HFFc6 (cell line): Measurements from ENCODE around the gene HSFX4. TPM values are rescaled to one million over a fixed set of nuclear protein-coding genes. Genes with fewer than 3 reads are reported as not detected.
"Not testable (repeated sequence)": the region's sequence is repeated elsewhere in the genome, so short reads cannot be mapped to it uniquely, and the experiment has no call there.

Source experiments
- DNase-seq: peaks from one replicate; pipeline ENCODE4 v3.0.0-alpha.2; 2018
- H3K27ac Mint-ChIP-seq: 2 replicates; pipeline ENCODE4 v1.8.0; 2020; ENCODE audit warnings: mild to moderate bottlenecking, mixed read lengths
- H3K27me3 Mint-ChIP-seq: 2 replicates; pipeline ENCODE4 v1.8.0; 2021; ENCODE audit warnings: mild to moderate bottlenecking, moderate library complexity, mixed read lengths; ENCODE audit not compliant: insufficient read depth
- H3K36me3 Mint-ChIP-seq: 2 replicates; pipeline ENCODE4 v1.8.0; 2021; ENCODE audit warnings: low read depth, mixed read lengths
- H3K4me1 Mint-ChIP-seq: 2 replicates; pipeline ENCODE4 v1.8.0; 2020; ENCODE audit warnings: low read depth, mixed read lengths
- H3K4me3 Mint-ChIP-seq: 2 replicates; pipeline ENCODE4 v1.8.0; 2020; ENCODE audit warnings: mild to moderate bottlenecking, moderate library complexity, mixed read lengths
- H3K9me3 Mint-ChIP-seq: 2 replicates; pipeline ENCODE4 v1.8.0; 2020; ENCODE audit warnings: mild to moderate bottlenecking, mixed read lengths
- CTCF ChIP-seq: fragments of 200-600 bp; sonication (generic); IDR thresholded peaks from 2 replicates; pipeline ENCODE4 v1.5.0; 2021; ENCODE audit warnings: antibody characterized with exemption, mild to moderate bottlenecking
- long read RNA-seq: library from polyadenylated mRNA; unstranded; transcript quantifications from one replicate; pipeline ENCODE4 v2.0.0, GENCODE V29; 2019
- total RNA-seq, 6 experiments: library from RNA; stranded (reverse); fragmentation: NEBNext Ultra II Directional; extraction: Animal tissue kit (Norgen Biotek cat#: 25700); gene quantifications; 2 replicates in 1 of 6; 3 replicates in 5 of 6; pipeline ENCODE4 v1.2.3, GENCODE V29; 2021

Gene HSFX4
- total RNA-seq: not detected
- long read RNA-seq: 0 reads

- H3K4me1 Mint-ChIP-seq, H3K27me3 Mint-ChIP-seq, H3K4me3 Mint-ChIP-seq, H3K9me3 Mint-ChIP-seq, DNase-seq, H3K36me3 Mint-ChIP-seq, H3K27ac Mint-ChIP-seq: not testable (repeated sequence)
These were observed at the start of gene HSFX4 for GRCh38 chrX:149929400-149929799. HSFX4 (plus strand) TSS chrX:149929573; CDS start chrX:149929645, 72 bp downstream.

- H3K9me3 Mint-ChIP-seq: no peaks in the 10 kb centered on the region
- TF ChIP-seq CTCF: peak; percentile 30; the same call in 1 of the 2 replicates
- DNase-seq: no peak
- H3K27ac Mint-ChIP-seq: no peak within 1 kb of the TSS
- no peaks in the 10 kb centered on the region for H3K36me3 Mint-ChIP-seq
- no peak within 1 kb of the TSS for H3K4me3 Mint-ChIP-seq
- peaks cover 1% of the 10 kb centered on the region; the same call in 1 of the 2 replicates for H3K27me3 Mint-ChIP-seq
- H3K4me1 Mint-ChIP-seq: peaks cover 9% of the 10 kb centered on the region
These were observed 48.2 kb upstream of the HSFX4 start, which contains the start of gene MAGEA8 for GRCh38 chrX:149881081-149881711. MAGEA8 (plus strand) TSS chrX:149881183; CDS start chrX:149884273, 3,090 bp downstream.

GRCh38 chrX:149890828-149891227 is 38.5 kb upstream of the HSFX4 start:
- not testable (repeated sequence) for H3K4me1 Mint-ChIP-seq, H3K27me3 Mint-ChIP-seq, DNase-seq, H3K27ac Mint-ChIP-seq, H3K9me3 Mint-ChIP-seq, H3K4me3 Mint-ChIP-seq, H3K36me3 Mint-ChIP-seq

GRCh38 chrX:149898554-149898953 is 30.8 kb upstream of the HSFX4 start:
- H3K9me3 Mint-ChIP-seq: no peaks in the 10 kb centered on the region
- no peaks in the 10 kb centered on the region for H3K36me3 Mint-ChIP-seq
- H3K4me1 Mint-ChIP-seq: no peaks in the 10 kb centered on the region
- no peak for DNase-seq
- TF ChIP-seq CTCF: no peak
- no peak overlapping the region for H3K27ac Mint-ChIP-seq
- H3K27me3 Mint-ChIP-seq: no peaks in the 10 kb centered on the region; the same call in 1 of the 2 replicates
- H3K4me3 Mint-ChIP-seq: no peak overlapping the region

- Mint-ChIP-seq H3K27ac (peak overlapping the region; percentile 7; the same call in 1 of the 2 replicates), H3K27me3 (no peaks in the 10 kb centered on the region; the same call in 1 of the 2 replicates), H3K4me3 (peak overlapping the region; percentile 76), H3K36me3 (no peaks in the 10 kb centered on the region), H3K4me1 (peaks cover 7% of the 10 kb centered on the region; the same call in 1 of the 2 replicates), H3K9me3 (no peaks in the 10 kb centered on the region)
- no peak for DNase-seq
- peak; percentile 40; the same call in 1 of the 2 replicates for TF ChIP-seq CTCF
These were observed 25.3 kb upstream of the HSFX4 start for GRCh38 chrX:149903889-149904748.

GRCh38 chrX:149908308-149908707 is 21.1 kb upstream of the HSFX4 start:
- no peak for DNase-seq
- TF ChIP-seq CTCF: no peak
- H3K4me1 Mint-ChIP-seq: peaks cover 7% of the 10 kb centered on the region; the same call in 1 of the 2 replicates
- no peak overlapping the region for H3K27ac Mint-ChIP-seq
- no peaks in the 10 kb centered on the region for H3K36me3 Mint-ChIP-seq
- H3K4me3 Mint-ChIP-seq: no peak overlapping the region
- no peaks in the 10 kb centered on the region for H3K27me3 Mint-ChIP-seq
- no peaks in the 10 kb centered on the region for H3K9me3 Mint-ChIP-seq
